ENCODE data around the gene GHRL.

- TF ChIP-seq CTCF (IDR thresholded peaks at IDR 0.05) (no peak), POLR2A (IDR thresholded peaks at IDR 0.05) (no peak)
These were observed 4.2 kb downstream of the GHRL start for GRCh38 chr3:10288575-10288960.

Data from testis (tissue), 2 donors.